ENCODE results near the gene OSBP2.

Gene OSBP2

DNA sequence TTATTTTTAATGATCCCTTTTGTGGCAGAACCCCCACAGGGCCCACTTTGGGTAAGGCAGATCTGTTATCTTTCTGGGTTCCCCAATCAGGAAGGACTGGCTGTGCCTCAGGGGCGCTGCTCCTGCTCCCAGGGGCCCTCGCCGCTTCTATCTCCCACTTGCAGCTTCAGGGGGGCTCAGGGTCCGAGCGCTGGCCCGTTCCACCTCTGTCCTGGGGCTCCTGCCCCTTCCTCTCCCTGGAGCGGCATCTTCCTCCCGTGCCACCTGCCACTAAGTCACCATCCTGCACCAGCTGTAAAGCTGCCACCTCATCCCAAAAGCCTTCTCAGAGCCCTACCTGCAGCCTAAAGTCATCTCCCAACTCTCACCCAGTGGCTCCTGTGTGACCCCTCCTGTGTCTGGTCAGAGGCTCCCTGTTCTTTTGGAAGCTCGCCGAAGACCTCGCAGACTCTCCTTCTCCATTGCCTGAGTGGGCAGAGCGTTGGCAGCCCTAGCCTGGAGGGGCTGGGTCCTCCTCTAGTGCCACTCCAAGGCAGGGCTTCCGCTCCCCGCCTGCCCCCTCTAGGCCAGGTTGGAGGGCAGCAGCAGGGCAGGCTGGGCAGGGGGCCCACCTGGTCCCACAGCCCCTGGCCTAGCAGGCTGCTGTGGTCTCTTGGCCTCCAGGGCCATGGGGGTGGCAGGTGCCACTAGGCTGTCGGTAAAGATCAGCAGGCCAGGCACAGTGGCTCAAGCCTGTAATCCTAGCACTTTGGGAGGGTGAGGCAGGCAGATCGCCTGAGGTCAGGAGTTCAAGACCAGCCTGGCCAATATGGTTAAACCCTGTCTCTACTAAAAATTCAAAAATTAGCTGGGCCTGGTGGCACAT lies 167.2 kb downstream of the OSBP2 start:
- no peaks in the 10 kb centered on the region for H3K9me3 ChIP-seq (ENCODE audit: control insufficient read depth, low read length)
- no peak overlapping the region for H3K27ac ChIP-seq (ENCODE audit: low read depth, low read length, severe bottlenecking)
- no peaks in the 10 kb centered on the region for H3K36me3 ChIP-seq (ENCODE audit: control insufficient read depth, insufficient read depth, low read length)
- no peak overlapping the region for H3K4me3 ChIP-seq (ENCODE audit: extremely low read depth, insufficient read depth, low read length, poor library complexity, severe bottlenecking)
- WGBS, 2 experiments (ENCODE audit: insufficient coverage in 2 of 2), result 89 to 95% methylated on average over 13 to 15 of the region's 16 CpGs
- H3K4me1 ChIP-seq (ENCODE audit: control insufficient read depth, insufficient read depth, low read length, poor library complexity, severe bottlenecking), result no peaks in the 10 kb centered on the region

DNA sequence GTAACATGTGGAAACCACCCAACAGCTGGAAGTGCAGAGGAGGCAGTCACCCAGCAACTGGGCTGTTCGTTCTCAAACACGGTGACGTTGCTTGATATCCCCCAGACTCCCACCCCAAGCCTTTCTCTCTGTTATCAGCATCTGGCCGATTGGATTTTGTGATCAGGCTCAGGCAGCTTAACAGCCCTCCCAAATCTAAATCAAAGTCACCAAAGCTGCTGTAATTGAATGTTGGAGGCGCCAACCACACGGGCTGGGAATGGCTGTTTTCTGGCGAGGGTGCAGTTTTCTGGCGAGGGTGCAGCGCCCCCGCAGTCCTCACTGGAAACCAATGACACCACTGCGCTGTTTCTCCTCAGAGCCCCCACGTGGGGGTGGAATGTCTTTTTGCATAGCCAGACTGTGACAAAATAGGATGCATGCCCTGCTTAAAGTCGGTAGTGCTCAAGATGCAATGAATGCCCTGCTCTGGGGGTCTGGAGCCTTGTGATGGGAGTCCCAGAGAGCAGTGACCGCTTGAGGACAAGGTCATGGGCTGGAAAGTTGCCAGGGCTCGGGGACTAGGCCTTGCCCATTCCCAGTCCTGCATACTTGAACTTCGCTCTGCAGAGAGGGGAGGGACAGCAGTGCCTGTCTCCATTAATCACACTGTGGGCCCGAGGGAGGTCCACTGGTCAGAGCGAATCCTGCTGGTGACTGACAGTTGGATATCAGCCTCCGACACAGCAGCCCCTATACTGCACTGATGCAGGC lies 168.6 kb downstream of the OSBP2 start:
- Histone ChIP-seq H3K4me3 (ENCODE audit: extremely low read depth, insufficient read depth, low read length, poor library complexity, severe bottlenecking) (no peak overlapping the region), H3K9me3 (ENCODE audit: control insufficient read depth, low read length) (no peaks in the 10 kb centered on the region), H3K27ac (ENCODE audit: low read depth, low read length, severe bottlenecking) (no peak overlapping the region), H3K4me1 (ENCODE audit: control insufficient read depth, insufficient read depth, low read length, poor library complexity, severe bottlenecking) (no peaks in the 10 kb centered on the region), H3K36me3 (ENCODE audit: control insufficient read depth, insufficient read depth, low read length) (no peaks in the 10 kb centered on the region)
- 75 to 80% methylated on average over 17 to 18 of the region's 19 CpGs for WGBS, 2 experiments (ENCODE audit: insufficient coverage in 2 of 2)

DNA sequence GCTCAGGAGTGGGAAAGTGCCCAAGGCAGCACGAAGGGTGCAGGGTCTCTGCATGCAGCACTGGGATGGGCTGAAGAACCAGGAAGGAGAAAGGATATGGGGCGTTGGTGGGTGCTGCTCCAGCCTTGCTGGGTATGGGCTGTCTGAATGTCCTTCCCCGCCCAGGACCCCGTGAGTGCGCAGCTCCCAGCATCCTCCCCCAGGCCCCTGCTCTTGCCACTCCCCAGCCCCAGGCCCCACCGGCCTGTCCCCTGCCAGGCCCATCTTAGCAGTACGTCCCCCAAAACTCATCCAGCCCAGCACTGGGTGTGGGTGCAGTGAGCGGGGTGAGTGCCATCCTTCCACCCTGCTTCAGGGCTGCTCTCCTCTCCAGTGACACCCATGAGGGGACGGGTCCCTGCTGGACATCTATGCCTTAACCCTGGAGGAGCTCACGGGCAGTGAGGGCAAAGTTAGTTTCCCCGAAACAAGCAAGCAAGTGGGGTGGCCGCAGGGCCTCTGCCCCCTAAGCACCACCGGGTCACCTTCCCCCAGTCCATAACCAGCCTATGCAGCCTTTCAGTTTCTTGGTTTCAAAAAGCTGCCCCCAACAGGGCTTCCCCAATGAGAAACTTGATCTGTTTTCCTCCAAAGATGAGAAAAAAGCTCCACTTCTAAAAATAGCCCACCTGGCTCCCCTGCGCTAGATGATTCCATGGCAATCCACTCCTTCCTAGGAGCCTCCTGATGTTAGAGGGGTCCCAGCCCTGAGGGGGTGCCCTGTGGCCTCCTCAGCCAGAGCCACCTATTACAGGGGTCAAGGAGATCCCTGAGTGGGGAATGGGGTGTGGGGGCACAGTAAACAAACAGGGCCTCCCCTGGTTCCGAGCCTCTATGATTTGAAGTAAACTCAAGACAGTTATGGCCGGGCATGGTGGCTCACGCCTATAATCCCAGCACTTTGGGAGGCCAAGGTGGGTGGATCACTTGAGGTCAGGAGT lies 170.1 kb downstream of the OSBP2 start:
- Histone ChIP-seq H3K36me3 (ENCODE audit: control insufficient read depth, insufficient read depth, low read length) (no peaks in the 10 kb centered on the region), H3K27ac (ENCODE audit: low read depth, low read length, severe bottlenecking) (no peak overlapping the region), H3K4me1 (ENCODE audit: control insufficient read depth, insufficient read depth, low read length, poor library complexity, severe bottlenecking) (no peaks in the 10 kb centered on the region), H3K9me3 (ENCODE audit: control insufficient read depth, low read length) (no peaks in the 10 kb centered on the region), H3K4me3 (ENCODE audit: extremely low read depth, insufficient read depth, low read length, poor library complexity, severe bottlenecking) (no peak overlapping the region)
- WGBS, 2 experiments (ENCODE audit: insufficient coverage in 2 of 2), result 85 to 93% methylated on average over 10 to 15 of the region's 17 CpGs

DNA sequence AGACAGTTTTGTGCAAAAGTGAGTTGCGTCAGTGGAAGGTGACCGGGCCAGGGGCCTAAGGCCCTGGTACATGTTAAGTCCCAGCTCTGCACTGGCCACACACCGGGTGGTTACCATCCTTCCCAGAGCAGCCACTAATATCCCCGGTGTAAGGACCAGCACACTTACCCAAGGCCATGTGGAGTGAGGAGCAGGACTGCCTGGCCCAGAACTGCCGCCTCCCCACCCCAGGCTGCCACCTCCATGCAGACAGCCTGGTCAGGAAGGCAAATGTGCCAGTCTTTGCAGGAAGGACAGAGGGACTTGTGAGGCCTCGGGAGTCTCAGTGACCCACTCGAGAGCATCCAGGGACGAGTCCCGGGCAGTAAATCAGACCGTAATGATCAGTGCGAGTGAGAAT lies 171.0 kb downstream of the OSBP2 start:
- no peak overlapping the region for H3K4me3 ChIP-seq (ENCODE audit: extremely low read depth, insufficient read depth, low read length, poor library complexity, severe bottlenecking)
- no peaks in the 10 kb centered on the region for H3K4me1 ChIP-seq (ENCODE audit: control insufficient read depth, insufficient read depth, low read length, poor library complexity, severe bottlenecking)
- no peaks in the 10 kb centered on the region for H3K9me3 ChIP-seq (ENCODE audit: control insufficient read depth, low read length)
- WGBS, 2 experiments (ENCODE audit: insufficient coverage in 2 of 2), result 91 to 95% methylated on average over 9 of the region's 11 CpGs
- no peak overlapping the region for H3K27ac ChIP-seq (ENCODE audit: low read depth, low read length, severe bottlenecking)
- no peaks in the 10 kb centered on the region for H3K36me3 ChIP-seq (ENCODE audit: control insufficient read depth, insufficient read depth, low read length)

DNA sequence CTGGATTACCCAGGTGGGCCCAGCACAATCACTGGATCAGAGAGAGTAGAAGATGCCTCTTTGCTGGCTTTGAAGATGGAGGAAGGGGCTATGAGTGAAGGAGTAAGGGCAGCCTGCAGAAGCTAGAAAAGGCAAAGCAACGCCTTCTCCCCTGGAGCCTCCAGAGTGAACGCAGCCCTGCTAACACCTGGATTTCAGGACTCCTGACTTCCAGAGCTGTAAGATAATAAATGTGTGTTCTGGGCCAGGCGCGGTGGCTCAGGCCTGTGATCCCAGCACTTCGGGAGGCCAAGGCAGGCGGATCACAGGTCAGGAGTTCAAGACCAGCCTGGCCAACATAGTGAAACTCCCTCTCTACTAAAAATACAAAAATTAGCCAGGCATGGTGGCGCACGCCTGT lies 171.5 kb downstream of the OSBP2 start:
- H3K9me3 ChIP-seq (ENCODE audit: control insufficient read depth, low read length), result no peaks in the 10 kb centered on the region
- 92 to 94% methylated on average over 2 to 4 of the region's 8 CpGs for WGBS, 2 experiments (ENCODE audit: insufficient coverage in 2 of 2)
- H3K4me3 ChIP-seq (ENCODE audit: extremely low read depth, insufficient read depth, low read length, poor library complexity, severe bottlenecking), result no peak overlapping the region
- no peaks in the 10 kb centered on the region for H3K4me1 ChIP-seq (ENCODE audit: control insufficient read depth, insufficient read depth, low read length, poor library complexity, severe bottlenecking)
- H3K36me3 ChIP-seq (ENCODE audit: control insufficient read depth, insufficient read depth, low read length), result no peaks in the 10 kb centered on the region
- H3K27ac ChIP-seq (ENCODE audit: low read depth, low read length, severe bottlenecking), result no peak overlapping the region

DNA sequence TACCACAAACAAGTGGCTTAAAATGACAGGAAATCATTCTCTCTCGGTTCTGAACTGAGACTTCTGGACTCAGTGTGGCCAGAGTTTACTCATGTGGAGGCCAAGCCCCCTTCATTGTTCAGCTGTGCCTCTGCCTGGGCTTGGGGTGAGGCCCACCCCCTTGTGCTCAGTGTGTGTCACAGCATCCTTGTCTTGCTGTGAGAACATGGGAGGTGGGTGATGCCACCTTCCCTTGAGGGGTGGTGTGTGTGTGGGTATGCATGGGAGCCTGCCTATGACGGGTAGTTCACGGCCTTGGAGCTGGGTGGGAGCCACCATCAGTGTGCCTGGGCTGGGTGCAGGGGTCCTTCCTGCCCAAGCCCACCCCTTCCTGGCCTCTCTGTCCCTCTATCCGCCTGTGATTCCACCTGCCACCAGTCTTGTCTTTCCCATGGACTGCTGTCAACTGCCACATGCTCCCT lies 172.2 kb downstream of the OSBP2 start:
- WGBS, 2 experiments (ENCODE audit: insufficient coverage in 2 of 2), result 88 to 93% methylated on average over 2 to 4 of the region's 4 CpGs
- Histone ChIP-seq H3K9me3 (ENCODE audit: control insufficient read depth, low read length) (no peaks in the 10 kb centered on the region), H3K4me1 (ENCODE audit: control insufficient read depth, insufficient read depth, low read length, poor library complexity, severe bottlenecking) (no peaks in the 10 kb centered on the region), H3K27ac (ENCODE audit: low read depth, low read length, severe bottlenecking) (no peak overlapping the region), H3K4me3 (ENCODE audit: extremely low read depth, insufficient read depth, low read length, poor library complexity, severe bottlenecking) (no peak overlapping the region), H3K36me3 (ENCODE audit: control insufficient read depth, insufficient read depth, low read length) (no peaks in the 10 kb centered on the region)

DNA sequence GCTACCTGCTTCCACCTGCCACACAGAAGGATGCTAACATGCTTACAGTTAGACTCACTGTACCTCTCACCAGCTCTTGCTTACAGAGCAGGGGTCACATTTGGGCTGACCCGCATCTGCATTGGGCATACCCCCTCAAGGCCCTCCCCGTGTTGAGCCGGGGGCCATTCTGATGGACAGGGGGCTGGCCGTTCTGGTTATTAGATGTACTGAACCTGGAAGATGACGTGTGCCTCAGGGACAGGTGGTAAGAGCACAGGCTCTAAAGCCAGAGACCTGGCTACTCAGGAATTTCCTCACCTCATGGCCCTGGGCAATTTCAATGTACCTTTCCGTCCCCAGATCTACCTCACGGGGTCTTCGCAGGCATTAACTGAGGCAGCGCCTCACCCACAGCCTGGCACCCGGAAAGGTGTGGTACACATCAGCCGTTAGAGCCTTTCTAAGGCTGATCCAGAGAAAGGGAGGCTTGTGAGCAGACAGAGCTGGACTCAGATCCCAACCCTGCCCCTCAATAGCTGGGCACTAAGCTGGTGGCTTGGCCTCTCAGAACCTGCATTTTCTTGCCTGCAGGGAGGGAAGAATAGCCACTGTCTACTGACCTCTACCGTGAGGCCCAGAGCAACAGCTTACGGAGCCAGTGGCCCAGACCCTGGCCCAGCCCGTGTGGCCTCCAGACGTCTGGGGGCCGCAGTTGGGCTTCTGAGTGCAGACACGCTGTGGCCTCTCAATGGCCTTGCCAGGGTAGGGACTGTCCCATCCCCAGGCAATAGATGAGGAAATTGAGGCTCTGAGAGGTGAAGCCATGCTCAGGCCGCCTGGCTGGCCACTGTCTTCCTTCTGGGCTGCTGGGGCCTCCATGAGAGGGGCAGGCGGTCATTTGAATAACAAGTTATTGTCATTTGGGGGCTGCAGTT lies 173.3 kb downstream of the OSBP2 start:
- 84 to 89% methylated on average over 19 of the region's 19 CpGs for WGBS, 2 experiments (ENCODE audit: insufficient coverage in 2 of 2)

DNA sequence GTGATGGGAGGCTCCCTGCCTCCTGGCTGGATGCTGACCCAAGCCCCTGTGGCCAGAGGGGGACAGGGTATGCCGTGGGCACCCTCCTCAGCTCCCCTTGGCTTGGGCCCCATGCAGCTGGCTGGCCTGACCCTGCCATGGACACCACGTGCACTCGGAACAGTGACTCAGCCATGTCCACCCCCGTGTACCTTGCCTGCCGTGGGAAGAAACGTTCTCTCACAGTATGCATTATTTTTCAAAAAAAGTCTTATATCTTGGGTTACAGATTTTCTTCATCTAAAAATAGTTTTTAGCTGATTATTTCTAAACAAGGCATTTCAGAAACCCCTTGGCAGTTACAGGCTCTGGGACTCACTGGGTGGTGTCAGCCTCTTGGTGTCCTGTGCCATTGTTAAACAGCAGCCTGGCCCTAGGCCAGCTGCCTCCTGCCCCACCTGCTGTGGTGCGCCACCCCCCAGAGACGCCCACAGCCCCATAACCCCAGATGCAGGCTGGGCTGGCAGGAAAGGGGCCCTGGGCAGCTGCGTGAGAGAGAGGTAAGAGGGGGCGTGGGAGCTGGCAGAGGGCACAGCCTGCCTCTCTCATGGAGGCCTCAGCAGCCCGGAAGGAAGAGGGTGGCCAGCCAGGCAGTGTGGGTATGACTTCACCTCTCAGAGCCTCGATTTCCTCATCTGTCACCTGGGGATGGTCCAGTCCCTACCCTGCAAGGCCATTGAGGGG lies 174.2 kb downstream of the OSBP2 start:
- Histone ChIP-seq H3K4me3 (ENCODE audit: extremely low read depth, insufficient read depth, low read length, poor library complexity, severe bottlenecking) (no peak overlapping the region), H3K4me1 (ENCODE audit: control insufficient read depth, insufficient read depth, low read length, poor library complexity, severe bottlenecking) (no peaks in the 10 kb centered on the region), H3K36me3 (ENCODE audit: control insufficient read depth, insufficient read depth, low read length) (no peaks in the 10 kb centered on the region), H3K27ac (ENCODE audit: low read depth, low read length, severe bottlenecking) (no peak overlapping the region), H3K9me3 (ENCODE audit: control insufficient read depth, low read length) (no peaks in the 10 kb centered on the region)
- WGBS, 2 experiments (ENCODE audit: insufficient coverage in 2 of 2), result 89 to 95% methylated on average over 7 to 8 of the region's 12 CpGs

More for the DNA sequence above, 173.3 kb downstream of the OSBP2 start:
- H3K36me3 ChIP-seq (ENCODE audit: control insufficient read depth, insufficient read depth, low read length), result no peaks in the 10 kb centered on the region
- no peaks in the 10 kb centered on the region for H3K4me1 ChIP-seq (ENCODE audit: control insufficient read depth, insufficient read depth, low read length, poor library complexity, severe bottlenecking)
- H3K4me3 ChIP-seq (ENCODE audit: extremely low read depth, insufficient read depth, low read length, poor library complexity, severe bottlenecking), result no peak overlapping the region
- no peaks in the 10 kb centered on the region for H3K9me3 ChIP-seq (ENCODE audit: control insufficient read depth, low read length)
- no peak overlapping the region for H3K27ac ChIP-seq (ENCODE audit: low read depth, low read length, severe bottlenecking)

DNA sequence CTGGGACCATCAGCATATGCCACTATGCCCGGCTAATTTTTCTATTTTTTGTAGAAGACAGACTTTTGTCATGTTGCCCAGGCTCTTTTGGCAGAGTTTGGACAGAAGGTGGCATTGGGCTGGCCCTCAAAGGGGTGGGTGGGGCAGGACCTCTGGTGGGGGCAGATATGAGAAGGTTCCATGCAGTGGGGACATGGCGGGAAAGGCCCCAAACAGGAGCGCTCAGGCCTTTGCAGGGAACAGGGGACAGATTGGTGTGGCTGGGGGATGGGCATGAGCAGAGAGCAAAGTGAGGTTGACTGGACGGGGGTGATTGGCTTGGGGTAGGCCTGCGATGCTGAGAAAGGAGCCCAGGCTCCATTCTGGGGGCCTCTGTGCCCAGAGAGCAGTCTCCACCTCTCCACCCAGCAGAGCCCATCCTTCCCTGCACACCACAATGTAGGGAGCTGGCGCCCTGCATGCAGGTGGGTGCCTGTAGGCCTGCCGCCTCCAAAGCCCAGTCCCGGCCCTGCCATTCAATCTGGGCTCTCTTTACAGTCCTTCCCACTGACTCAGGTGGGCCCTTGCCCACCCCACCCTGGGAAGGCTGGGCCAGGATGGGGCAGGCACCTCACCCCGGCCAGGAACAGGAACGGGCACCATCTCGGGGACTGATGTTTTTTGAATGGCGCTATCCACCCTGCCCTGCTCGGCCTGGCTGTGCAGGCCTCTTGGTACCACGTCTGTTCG lies 175.2 kb downstream of the OSBP2 start:
- Histone ChIP-seq H3K9me3 (ENCODE audit: control insufficient read depth, low read length) (no peaks in the 10 kb centered on the region), H3K27ac (ENCODE audit: low read depth, low read length, severe bottlenecking) (no peak overlapping the region), H3K4me1 (ENCODE audit: control insufficient read depth, insufficient read depth, low read length, poor library complexity, severe bottlenecking) (no peaks in the 10 kb centered on the region), H3K4me3 (ENCODE audit: extremely low read depth, insufficient read depth, low read length, poor library complexity, severe bottlenecking) (no peak overlapping the region), H3K36me3 (ENCODE audit: control insufficient read depth, insufficient read depth, low read length) (no peaks in the 10 kb centered on the region)
- WGBS, 2 experiments (ENCODE audit: insufficient coverage in 2 of 2), result 93 to 97% methylated on average over 8 to 11 of the region's 15 CpGs

All from mesodermal cell (in vitro differentiated cells).